WERI-Rb-1 (cell line): Measurements from ENCODE around the gene SOX6.
"Not testable (repeated sequence)": the region's sequence is repeated elsewhere in the genome, so short reads cannot be mapped to it uniquely, and the experiment has no call there.

Experiments used
- DNase-seq: peaks from one replicate; pipeline ENCODE4 v3.0.0-alpha.2; 2020
- H3K27ac ChIP-seq: fragments of 250-450 bp; sonication (Bioruptor Pico); 2 replicates; pipeline ENCODE4 v1.5.1; 2020; ENCODE audit warnings: mild to moderate bottlenecking, moderate library complexity
- H3K27me3 ChIP-seq: fragments of 250-450 bp; sonication (Bioruptor Pico); 2 replicates; pipeline ENCODE4 v1.5.1; 2021; ENCODE audit warnings: mild to moderate bottlenecking, low read depth, moderate library complexity; ENCODE audit not compliant: insufficient read depth, severe bottlenecking
- H3K36me3 ChIP-seq: fragments of 250-450 bp; sonication (Bioruptor Pico); 2 replicates; pipeline ENCODE4 v1.5.1; 2020; ENCODE audit warnings: mild to moderate bottlenecking, moderate library complexity
- H3K4me3 ChIP-seq: 2 replicates; pipeline ENCODE4 v1.5.1; 2011; ENCODE audit warnings: low read depth, mild to moderate bottlenecking, control low read depth, low read length
- H3K9me3 ChIP-seq: fragments of 250-450 bp; sonication (Bioruptor Pico); 2 replicates; pipeline ENCODE4 v1.5.1; 2021; ENCODE audit warnings: mild to moderate bottlenecking, moderate library complexity; ENCODE audit not compliant: severe bottlenecking
- TF ChIP-seq, protein P1 (sequence below): IDR thresholded peaks from 2 replicates; pipeline ENCODE4 v1.5.1; 2011; ENCODE audit warnings: low read depth, mild to moderate bottlenecking, control low read depth, inconsistent platforms, low read length

SOX6 gene

DNA sequence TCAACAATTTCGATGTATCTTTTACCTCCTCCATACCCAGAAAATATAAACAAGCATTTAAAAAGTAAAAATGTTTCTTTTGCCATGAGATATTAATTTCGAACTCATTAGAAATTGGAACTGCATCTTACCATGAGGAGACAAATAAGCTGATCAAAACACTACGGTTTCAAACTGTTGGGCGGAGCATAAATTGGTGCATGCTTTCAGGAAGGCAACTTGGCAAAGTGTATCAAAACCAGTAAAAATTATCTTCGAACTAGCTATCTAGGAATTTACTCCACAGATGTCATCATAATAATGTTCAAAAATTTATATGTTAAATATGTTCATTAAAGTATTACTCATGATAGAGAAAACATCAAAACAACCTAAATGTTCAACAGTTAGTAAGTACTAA, 21.4 kb upstream of the SOX6 start:
- Histone ChIP-seq H3K36me3 (no peaks in the 10 kb centered on the region), H3K27me3 (no peaks in the 10 kb centered on the region), H3K4me3 (no peak overlapping the region), H3K9me3 (no peaks in the 10 kb centered on the region), H3K27ac (no peak overlapping the region)
- no peak for DNase-seq
- TF ChIP-seq, protein P1, sequence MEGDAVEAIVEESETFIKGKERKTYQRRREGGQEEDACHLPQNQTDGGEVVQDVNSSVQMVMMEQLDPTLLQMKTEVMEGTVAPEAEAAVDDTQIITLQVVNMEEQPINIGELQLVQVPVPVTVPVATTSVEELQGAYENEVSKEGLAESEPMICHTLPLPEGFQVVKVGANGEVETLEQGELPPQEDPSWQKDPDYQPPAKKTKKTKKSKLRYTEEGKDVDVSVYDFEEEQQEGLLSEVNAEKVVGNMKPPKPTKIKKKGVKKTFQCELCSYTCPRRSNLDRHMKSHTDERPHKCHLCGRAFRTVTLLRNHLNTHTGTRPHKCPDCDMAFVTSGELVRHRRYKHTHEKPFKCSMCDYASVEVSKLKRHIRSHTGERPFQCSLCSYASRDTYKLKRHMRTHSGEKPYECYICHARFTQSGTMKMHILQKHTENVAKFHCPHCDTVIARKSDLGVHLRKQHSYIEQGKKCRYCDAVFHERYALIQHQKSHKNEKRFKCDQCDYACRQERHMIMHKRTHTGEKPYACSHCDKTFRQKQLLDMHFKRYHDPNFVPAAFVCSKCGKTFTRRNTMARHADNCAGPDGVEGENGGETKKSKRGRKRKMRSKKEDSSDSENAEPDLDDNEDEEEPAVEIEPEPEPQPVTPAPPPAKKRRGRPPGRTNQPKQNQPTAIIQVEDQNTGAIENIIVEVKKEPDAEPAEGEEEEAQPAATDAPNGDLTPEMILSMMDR = no peak

DNA sequence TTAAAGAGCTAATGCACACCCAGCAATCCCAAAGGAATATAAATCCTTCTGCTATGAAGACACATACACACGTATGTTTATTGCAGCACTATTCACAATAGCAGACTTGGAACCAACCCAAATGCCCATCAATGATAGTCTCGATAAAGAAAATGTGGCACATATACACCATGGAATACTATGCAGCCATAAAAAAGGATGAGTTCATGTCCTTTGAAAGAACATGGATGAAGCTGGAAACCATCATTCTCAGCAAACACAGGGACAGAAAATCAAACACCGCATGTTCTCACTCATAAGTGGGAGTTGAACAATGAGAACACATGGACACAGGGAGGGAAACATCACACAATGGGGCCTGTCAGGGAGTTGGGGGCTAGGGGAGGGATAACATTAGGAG, 19.3 kb upstream of the SOX6 start:
- H3K9me3 ChIP-seq, H3K4me3 ChIP-seq, DNase-seq, H3K27me3 ChIP-seq, H3K36me3 ChIP-seq, H3K27ac ChIP-seq: not testable (repeated sequence)

DNA sequence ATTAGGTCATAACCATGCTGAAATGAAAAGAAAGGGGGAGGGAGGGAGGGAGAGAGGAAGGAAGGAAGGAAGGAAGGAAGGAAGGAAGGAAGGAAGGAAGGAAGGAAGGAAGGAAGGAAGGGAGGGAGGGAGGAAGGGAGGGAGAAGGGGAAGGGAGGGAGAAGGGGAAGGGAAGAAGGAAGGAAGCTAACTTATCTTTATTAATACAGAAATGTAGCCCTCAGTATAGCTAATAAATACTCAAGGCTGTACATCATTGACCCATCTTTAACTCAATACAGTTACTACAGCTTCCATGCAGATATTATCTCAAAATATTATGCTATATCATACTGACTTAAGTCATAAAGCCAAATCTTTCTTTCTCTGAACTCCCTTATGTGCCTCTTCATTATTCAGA, 17.4 kb upstream of the SOX6 start:
- TF ChIP-seq, protein P1 = no peak
- Histone ChIP-seq H3K4me3 (no peak overlapping the region), H3K27ac (no peak overlapping the region), H3K36me3 (no peaks in the 10 kb centered on the region), H3K9me3 (no peaks in the 10 kb centered on the region), H3K27me3 (no peaks in the 10 kb centered on the region)
- no peak for DNase-seq

DNA sequence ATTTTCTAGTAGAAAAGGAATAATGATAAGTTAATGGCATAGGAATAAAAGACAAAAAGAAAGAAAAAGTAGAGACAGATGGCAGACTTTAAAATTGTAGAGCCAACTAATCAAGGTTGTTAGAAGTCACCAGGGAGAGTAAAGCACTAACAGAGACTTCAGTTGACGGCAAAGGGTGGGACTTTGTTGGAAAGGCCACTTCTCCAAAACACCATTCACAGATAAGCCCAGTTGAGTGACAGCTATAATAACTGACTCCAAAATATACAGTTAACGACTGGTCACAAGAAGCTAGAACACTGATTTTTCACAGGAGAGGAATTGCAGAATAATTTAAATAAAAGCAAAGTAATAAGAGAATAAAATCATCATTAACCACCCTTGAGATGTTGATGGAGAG, 16.0 kb upstream of the SOX6 start:
- TF ChIP-seq, protein P1 = no peak
- Histone ChIP-seq H3K36me3 (no peaks in the 10 kb centered on the region), H3K27me3 (no peaks in the 10 kb centered on the region), H3K4me3 (no peak overlapping the region), H3K27ac (no peak overlapping the region), H3K9me3 (no peaks in the 10 kb centered on the region)
- DNase-seq = no peak

DNA sequence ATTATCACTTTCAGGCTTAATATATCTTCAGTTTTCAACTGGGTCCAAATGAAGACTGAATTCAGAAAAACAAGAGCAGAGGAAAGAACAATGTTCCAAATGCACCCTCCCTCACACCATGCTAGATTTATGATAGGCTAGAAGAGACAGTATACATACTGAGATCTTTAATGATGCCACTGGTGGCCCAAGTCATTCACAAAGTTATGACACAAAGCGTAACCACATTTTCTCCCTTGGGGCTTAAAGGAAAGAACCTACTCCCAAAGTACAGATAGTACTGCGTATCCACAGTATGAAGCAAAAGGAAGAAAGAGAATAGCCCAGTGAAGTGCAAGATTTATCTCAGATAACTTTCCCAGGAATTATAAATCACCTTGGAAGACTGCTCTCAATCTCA, 10.9 kb upstream of the SOX6 start:
- H3K36me3 ChIP-seq = no peaks in the 10 kb centered on the region
- H3K27me3 ChIP-seq = no peaks in the 10 kb centered on the region
- H3K9me3 ChIP-seq = no peaks in the 10 kb centered on the region
- DNase-seq = no peak
- H3K4me3 ChIP-seq = no peak overlapping the region
- H3K27ac ChIP-seq = no peak overlapping the region
- TF ChIP-seq, protein P1 = no peak

DNA sequence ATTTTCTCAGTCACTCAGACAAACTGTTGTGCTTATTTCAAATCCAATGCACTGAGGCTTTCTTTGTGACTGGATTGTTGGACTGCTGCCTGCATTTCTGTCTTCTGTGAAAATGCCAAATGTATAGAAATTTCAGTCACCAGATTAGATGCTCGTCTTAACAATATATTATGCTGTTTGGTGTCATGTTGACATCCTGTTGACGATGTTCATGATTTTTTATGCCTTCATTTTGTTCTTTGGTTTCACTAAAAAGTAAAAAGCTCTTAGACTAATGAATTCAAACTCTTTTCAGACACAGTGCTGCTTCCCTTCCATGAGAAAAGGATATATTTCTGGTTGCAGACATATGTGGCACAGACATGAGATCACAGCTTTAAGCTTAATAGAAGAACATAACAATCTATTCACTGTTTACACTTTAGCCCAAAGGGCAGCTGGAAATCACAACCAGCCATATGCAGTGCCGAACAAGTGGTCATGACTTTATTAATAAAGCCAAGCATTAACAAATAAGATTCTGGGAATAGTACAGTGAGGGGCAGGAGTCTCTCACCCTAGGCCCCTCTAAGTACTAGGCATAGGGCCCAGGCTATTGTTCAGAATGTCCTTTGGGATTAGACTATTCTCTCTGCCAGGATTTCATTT, 9.4 kb upstream of the SOX6 start:
- DNase-seq = no peak
- Histone ChIP-seq H3K27ac (no peak overlapping the region), H3K27me3 (no peaks in the 10 kb centered on the region), H3K4me3 (no peak overlapping the region), H3K36me3 (no peaks in the 10 kb centered on the region), H3K9me3 (no peaks in the 10 kb centered on the region)
- TF ChIP-seq, protein P1 = no peak
